ENCODE measurements around the gene D2HGDH.

DNA sequence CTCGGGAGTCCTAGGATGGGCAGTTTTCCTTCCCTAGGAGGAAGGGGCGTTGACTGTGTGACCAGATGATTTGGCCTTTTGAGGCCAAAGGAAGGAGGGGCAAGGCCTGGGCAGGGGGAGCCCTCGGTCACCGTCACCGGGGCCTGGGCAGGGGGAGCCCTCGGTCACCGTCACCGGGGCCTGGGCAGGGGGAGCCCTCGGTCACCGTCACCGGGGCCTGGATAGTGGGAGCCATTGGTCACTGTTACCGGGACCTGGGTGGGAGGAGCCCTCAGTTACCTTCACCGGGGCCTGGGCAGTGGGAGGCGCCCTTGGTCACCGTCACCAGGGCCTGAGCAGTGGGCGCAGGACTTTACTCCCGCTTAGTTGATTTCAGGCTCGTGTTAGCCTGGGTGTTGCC, 17.3 kb downstream of the D2HGDH start:
- TF ChIP-seq, protein P1, sequence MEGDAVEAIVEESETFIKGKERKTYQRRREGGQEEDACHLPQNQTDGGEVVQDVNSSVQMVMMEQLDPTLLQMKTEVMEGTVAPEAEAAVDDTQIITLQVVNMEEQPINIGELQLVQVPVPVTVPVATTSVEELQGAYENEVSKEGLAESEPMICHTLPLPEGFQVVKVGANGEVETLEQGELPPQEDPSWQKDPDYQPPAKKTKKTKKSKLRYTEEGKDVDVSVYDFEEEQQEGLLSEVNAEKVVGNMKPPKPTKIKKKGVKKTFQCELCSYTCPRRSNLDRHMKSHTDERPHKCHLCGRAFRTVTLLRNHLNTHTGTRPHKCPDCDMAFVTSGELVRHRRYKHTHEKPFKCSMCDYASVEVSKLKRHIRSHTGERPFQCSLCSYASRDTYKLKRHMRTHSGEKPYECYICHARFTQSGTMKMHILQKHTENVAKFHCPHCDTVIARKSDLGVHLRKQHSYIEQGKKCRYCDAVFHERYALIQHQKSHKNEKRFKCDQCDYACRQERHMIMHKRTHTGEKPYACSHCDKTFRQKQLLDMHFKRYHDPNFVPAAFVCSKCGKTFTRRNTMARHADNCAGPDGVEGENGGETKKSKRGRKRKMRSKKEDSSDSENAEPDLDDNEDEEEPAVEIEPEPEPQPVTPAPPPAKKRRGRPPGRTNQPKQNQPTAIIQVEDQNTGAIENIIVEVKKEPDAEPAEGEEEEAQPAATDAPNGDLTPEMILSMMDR (IDR thresholded peaks at IDR 0.05 in 4 of 5, conservative IDR thresholded peaks at IDR 0.05 in 1 of 5), result no peak
- no peak for TF ChIP-seq POLR2A (IDR thresholded peaks at IDR 0.05)
